SK-MEL-5 (cell line): Measurements from ENCODE around the gene TAPT1. TPM values are rescaled to one million over a fixed set of nuclear protein-coding genes. Genes with fewer than 3 reads are reported as not detected.

Source experiments
- DNase-seq: peaks from one replicate; pipeline ENCODE4 v3.0.0-alpha.2; 2016; ENCODE audit warnings: low read depth, low spot score
- in situ Hi-C: cut with HindIII; loops from 2 replicates; pipeline ENCODE4 v1.10.0; 2016; ENCODE audit warnings: low sequenced_read_pairs, high pct_unique_total_duplicates, low pct_unique_long_range_greater_than_20kb
- total RNA-seq: library from RNA; depleted of rRNA; stranded (reverse); fragments of >200 nt; shearing (Covaris generic); gene quantifications from 2 replicates; pipeline ENCODE4 v1.2.3, GENCODE V29; 2014

The TAPT1 gene
- total RNA-seq, 1 experiment from 2014 or later, result 11.3 TPM

GRCh38 chr4:16131293-16131692, 95.0 kb downstream of the TAPT1 start:
- in situ Hi-C loops, result no loop called here
- no peak for DNase-seq

- DNase-seq, result no peak
- in situ Hi-C loops, result no loop called here
Measured at GRCh38 chr4:16129336-16129735, 96.9 kb downstream of the TAPT1 start.

DNA sequence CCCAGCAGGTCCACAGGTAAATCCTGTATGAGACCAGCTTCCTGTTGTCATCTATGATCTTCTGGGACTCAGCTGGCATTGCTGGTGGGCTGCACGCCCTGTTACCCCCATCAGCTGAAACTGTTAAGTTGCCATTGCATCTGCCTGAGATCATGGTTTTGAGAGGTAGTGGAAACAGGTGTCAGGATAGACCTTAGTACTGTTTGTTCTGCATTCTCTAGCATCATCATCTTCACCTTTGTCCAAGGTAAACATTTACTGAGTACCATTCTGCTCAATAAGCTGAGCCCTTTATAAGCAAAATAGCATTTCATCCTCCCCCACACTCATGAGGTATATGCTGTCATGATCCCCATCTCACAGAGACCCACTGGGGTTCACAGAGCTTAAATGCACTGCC, 99.6 kb downstream of the TAPT1 start:
- in situ Hi-C loops, result no loop called here
- DNase-seq, result no peak

DNA sequence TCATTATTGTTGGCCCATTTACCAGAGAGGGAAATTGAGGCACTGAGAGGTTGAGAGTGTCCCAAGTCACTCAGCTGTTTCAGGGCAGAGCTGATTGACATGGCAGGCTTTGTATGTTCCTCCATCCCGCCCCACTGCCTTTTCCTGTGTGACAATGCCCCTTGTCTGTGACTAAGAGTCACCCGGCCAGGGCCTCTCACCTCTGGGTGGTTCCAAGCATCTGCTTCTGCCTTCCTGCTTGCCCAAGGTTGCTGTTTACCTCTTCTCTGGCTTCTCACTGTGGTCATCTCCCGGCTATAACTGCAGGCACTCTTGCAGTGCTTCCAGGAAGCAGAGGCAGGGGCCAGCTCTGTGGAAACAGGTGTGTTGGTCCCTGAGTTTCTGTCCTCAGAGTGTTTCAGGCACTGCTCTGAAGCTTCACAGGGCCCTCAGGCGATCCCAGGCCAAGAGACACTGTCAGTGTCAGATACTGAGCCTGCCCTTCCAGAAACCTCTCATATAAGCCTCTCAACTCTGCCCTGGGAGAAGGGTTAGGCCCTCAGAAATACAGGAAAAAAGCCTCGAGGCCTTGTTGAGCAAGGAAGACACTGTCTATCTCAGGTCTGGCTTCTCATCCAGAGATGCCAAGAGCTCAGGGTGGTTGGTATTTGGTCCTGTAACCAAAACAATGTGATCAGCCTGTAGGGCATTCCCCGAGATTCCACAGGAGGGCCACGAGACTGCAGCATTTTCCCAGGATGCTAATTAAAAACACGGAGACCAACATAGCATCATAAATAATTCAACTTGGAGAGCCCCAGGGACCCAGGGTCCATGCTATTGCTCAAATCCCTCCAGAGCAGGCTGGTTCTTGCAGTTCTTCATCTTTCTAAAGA, 100.5 kb downstream of the TAPT1 start:
- in situ Hi-C loops, result no loop called here
- peak; percentile 6 for DNase-seq

DNA sequence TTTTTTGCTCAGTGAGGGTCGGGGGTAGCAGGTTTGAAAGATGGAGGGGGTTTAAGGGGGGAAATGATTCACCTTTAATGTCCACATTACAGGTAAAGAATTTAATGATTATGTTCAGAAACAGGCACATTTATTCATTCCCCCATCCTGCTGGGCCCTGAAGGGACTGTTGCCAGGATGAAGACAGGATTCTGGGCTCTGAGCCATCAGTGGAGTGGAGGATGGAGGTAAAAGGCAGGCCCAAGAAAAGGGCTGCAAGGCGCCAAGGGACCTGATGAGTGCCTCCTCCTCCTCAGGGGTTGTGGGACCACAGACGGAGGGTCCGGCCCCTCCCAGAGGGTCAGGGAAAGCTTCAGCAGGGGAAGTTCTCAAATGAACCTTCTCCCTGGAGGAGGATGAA, 102.0 kb downstream of the TAPT1 start:
- DNase-seq, result no peak
- in situ Hi-C loops, result no loop called here

GRCh38 chr4:16123356-16124084, 102.8 kb downstream of the TAPT1 start:
- peak; percentile 15 for DNase-seq
- in situ Hi-C loops, result no loop called here

- in situ Hi-C loops, result no loop called here
Measured at GRCh38 chr4:16122784-16123183, 103.5 kb downstream of the TAPT1 start.

DNA sequence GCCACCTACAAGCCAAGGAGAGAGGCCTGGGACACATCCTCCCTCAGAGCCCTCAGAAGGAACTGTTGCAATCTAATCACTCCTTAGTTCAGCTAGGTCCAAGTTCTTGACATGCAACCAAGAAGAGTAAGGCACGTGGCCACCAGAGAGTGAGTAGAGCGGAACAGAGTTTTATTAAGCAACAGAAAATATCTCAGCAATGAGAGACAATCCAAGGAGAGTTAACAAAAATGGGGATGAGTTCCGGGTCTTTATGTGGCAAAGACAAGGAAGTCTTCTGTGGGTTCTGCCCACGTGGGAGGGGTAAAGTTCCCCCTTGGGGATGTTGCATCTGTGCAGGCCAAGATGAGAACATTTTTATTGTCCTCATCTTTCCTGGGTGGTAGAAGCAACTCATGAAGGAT, 104.0 kb downstream of the TAPT1 start:
- DNase-seq, result no peak
- in situ Hi-C loops, result no loop called here

More at GRCh38 chr4:16122784-16123183, 103.5 kb downstream of the TAPT1 start:
- DNase-seq, result no peak

GRCh38 chr4:16120720-16121119, 105.6 kb downstream of the TAPT1 start:
- DNase-seq, result no peak
- in situ Hi-C loops, result no loop called here

DNA sequence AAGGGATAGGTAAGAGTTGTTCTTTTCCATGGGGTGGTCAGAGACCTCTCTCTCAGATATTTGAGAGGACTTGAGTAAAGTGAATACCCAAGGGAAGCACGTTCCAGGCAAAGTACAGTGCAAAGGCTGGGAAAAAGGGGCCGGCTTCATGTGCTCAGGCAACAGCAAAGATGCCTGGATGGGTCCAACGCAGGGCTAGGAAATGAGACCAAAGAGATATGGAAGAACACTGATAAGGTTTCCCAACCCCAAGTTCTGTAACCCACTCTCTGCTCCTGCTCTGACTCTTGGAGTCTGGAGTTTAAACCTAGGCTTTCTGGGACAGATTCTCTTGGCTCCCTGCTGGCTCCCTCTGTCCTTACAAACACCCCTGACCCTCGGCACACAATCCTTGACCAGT, 106.3 kb downstream of the TAPT1 start:
- in situ Hi-C loops, result no loop called here
- DNase-seq, result no peak

GRCh38 chr4:16118090-16118489, 108.2 kb downstream of the TAPT1 start:
- in situ Hi-C loops, result no loop called here
- no peak for DNase-seq

- DNase-seq, result no peak
- in situ Hi-C loops, result no loop called here
Measured at GRCh38 chr4:16117164-16117563, 109.1 kb downstream of the TAPT1 start.

- no peak for DNase-seq
- in situ Hi-C loops, result no loop called here
Measured at GRCh38 chr4:16116493-16116990, 109.7 kb downstream of the TAPT1 start.

DNA sequence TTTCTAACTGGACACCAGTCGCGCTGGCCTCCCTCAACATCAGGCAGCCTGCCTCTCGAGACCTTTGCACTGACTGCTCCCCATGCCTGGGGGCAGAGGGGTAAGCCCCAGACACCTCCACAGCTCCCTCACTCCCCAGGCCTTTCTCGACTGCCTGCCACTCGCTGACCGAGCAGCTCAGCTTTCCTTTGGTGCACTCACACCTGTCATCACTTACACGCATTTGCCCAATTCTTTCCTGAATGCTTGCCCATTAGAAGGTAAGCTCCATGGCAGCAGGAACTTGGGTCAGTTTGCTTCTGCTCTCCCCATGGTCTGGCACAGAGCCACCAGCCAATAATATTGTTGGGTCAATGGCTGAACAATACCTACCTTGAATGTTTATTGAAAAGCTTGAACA, 110.3 kb downstream of the TAPT1 start:
- in situ Hi-C loops, result no loop called here
- no peak for DNase-seq

DNA sequence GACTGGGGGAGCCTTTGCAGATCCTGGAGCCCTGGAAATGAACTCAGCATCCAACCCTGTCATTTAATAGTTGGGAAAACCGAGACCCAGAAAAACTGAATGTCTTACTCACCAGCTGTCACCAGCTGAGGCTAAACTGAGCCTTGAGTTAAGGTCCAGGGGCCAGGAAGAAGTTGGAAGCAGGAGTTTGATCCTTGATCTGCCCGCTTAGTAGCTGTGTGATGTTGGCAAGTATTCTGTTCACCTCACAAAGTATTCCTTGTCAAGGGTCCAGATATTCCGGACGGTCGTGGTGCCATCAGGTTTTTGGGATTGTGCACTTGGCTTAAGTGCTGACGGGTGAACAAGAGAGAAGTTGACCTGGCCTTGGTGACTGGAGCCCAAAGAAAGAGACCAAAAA, 111.7 kb downstream of the TAPT1 start:
- DNase-seq, result no peak
- in situ Hi-C loops, result no loop called here

DNA sequence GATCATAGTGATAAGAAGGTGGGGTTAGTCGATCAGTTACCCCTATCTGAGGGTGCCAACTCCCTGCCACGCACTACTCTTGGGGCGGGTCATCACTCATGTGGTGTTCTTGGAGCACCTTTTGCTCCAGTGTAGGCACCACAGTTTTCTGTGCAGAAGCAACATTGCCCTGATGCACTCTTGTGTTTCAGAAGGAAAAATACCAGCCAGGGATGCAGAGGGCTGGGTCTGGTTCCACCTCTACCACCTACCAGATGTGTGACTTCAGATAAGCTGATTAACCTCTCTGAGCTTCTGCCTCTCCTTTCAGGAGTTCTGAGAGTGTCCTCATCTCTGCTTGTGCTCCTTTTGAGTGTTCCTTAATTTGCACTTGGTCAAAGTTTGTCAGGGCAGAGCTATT, 112.5 kb downstream of the TAPT1 start:
- DNase-seq, result no peak
- in situ Hi-C loops, result no loop called here

GRCh38 chr4:16111533-16111932, 114.7 kb downstream of the TAPT1 start:
- in situ Hi-C loops, result no loop called here
- no peak for DNase-seq

GRCh38 chr4:16110661-16111290, 115.5 kb downstream of the TAPT1 start:
- in situ Hi-C loops, result no loop called here

More at GRCh38 chr4:16110661-16111290, 115.5 kb downstream of the TAPT1 start:
- no peak for DNase-seq
